Cardiac muscle cell (in vitro differentiated cells and primary cell): ENCODE data around the gene DEK. TPM values are rescaled to one million over a fixed set of nuclear protein-coding genes. Genes with fewer than 3 reads are reported as not detected.

Experiments
- DNase-seq, 2 donors: peaks; one replicate each; pipeline versions ENCODE4 v3.0.0 to v3.0.0-alpha.2; 2010 to 2017; ENCODE audit warnings: low read depth in 1 of 2, low spot score in 1 of 2
- H3K27ac ChIP-seq: fragments of 200-600 bp; sonication (generic); 2 replicates; pipeline ENCODE4 v1.5.1; 2016
- H3K27me3 ChIP-seq: fragments of 200-600 bp; sonication (generic); 2 replicates; pipeline ENCODE4 v1.6.0; 2016; ENCODE audit warnings: control low read depth
- H3K36me3 ChIP-seq: fragments of 200-600 bp; sonication (generic); 2 replicates; pipeline ENCODE4 v1.5.1; 2016; ENCODE audit warnings: control low read depth
- H3K4me1 ChIP-seq: fragments of 200-600 bp; sonication (generic); 2 replicates; pipeline ENCODE4 v1.8.1; 2017; ENCODE audit warnings: low read depth, mild to moderate bottlenecking, mixed run types
- H3K4me3 ChIP-seq: fragments of 200-600 bp; sonication (generic); 2 replicates; pipeline ENCODE4 v1.5.1; 2016; ENCODE audit warnings: mild to moderate bottlenecking
- H3K9me3 ChIP-seq: fragments of 200-600 bp; sonication (generic); 2 replicates; pipeline ENCODE4 v1.5.1; 2017; ENCODE audit warnings: low read depth, mild to moderate bottlenecking, control low read depth
- polyA plus RNA-seq: library from polyadenylated mRNA; unstranded; fragments of >200 nt; fragmentation: Nextera tagmentation; extraction: Ambion mirVana; gene quantifications from 2 replicates; pipeline ENCODE4 v1.2.1, GENCODE V29; 2016
- total RNA-seq: library from RNA; depleted of rRNA; stranded (reverse); fragments of >200 nt; gene quantifications from 2 replicates; pipeline ENCODE4 v1.2.3, GENCODE V29; 2016
- TF ChIP-seq, protein P1 (sequence below): IDR thresholded peaks from 2 replicates; pipeline ENCODE4 v1.5.1; 2012; ENCODE audit warnings: low read depth, mild to moderate bottlenecking, low read length

DEK gene
- total and polyA plus RNA-seq, 2 experiments from 2014 or later = 80.8 to 128 TPM

DNA sequence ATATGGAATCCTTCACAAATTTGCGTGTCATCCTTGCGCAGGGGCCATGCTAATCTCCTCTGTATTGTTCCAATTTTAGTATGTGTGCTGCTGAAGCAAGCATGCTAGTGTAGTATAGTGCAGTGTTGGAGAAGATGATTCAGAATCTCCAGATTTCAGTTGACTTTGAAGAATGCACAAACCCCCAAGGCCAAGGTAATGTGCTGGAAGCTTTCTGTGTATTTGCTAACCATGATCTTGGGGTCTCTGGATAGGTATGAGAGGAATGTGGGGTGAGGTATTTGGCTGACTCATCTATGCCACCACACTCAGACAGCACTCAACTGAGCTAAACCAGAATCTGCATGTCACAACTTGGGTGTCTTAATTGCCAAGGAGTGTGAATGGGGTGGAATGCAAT, 42.6 kb upstream of the DEK start:
- no peaks in the 10 kb centered on the region for H3K9me3 ChIP-seq
- H3K4me3 ChIP-seq = no peak overlapping the region
- peak; percentile 5 to 19 for DNase-seq
- TF ChIP-seq, protein P1, sequence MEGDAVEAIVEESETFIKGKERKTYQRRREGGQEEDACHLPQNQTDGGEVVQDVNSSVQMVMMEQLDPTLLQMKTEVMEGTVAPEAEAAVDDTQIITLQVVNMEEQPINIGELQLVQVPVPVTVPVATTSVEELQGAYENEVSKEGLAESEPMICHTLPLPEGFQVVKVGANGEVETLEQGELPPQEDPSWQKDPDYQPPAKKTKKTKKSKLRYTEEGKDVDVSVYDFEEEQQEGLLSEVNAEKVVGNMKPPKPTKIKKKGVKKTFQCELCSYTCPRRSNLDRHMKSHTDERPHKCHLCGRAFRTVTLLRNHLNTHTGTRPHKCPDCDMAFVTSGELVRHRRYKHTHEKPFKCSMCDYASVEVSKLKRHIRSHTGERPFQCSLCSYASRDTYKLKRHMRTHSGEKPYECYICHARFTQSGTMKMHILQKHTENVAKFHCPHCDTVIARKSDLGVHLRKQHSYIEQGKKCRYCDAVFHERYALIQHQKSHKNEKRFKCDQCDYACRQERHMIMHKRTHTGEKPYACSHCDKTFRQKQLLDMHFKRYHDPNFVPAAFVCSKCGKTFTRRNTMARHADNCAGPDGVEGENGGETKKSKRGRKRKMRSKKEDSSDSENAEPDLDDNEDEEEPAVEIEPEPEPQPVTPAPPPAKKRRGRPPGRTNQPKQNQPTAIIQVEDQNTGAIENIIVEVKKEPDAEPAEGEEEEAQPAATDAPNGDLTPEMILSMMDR = no peak
- no peaks in the 10 kb centered on the region for H3K27me3 ChIP-seq
- H3K27ac ChIP-seq = peak overlapping the region; percentile 23
- peaks cover 16% of the 10 kb centered on the region for H3K4me1 ChIP-seq
- no peaks in the 10 kb centered on the region for H3K36me3 ChIP-seq

GRCh38 chr6:18302561-18303439, 38.5 kb upstream of the DEK start:
- no peaks in the 10 kb centered on the region for H3K27me3 ChIP-seq
- H3K4me1 ChIP-seq = peaks cover 16% of the 10 kb centered on the region
- H3K4me3 ChIP-seq = no peak overlapping the region
- H3K9me3 ChIP-seq = no peaks in the 10 kb centered on the region
- DNase-seq = peak in 1 of 2 donors; percentile 29
- TF ChIP-seq, protein P1 = no peak
- H3K27ac ChIP-seq = no peak overlapping the region
- H3K36me3 ChIP-seq = no peaks in the 10 kb centered on the region

DNA sequence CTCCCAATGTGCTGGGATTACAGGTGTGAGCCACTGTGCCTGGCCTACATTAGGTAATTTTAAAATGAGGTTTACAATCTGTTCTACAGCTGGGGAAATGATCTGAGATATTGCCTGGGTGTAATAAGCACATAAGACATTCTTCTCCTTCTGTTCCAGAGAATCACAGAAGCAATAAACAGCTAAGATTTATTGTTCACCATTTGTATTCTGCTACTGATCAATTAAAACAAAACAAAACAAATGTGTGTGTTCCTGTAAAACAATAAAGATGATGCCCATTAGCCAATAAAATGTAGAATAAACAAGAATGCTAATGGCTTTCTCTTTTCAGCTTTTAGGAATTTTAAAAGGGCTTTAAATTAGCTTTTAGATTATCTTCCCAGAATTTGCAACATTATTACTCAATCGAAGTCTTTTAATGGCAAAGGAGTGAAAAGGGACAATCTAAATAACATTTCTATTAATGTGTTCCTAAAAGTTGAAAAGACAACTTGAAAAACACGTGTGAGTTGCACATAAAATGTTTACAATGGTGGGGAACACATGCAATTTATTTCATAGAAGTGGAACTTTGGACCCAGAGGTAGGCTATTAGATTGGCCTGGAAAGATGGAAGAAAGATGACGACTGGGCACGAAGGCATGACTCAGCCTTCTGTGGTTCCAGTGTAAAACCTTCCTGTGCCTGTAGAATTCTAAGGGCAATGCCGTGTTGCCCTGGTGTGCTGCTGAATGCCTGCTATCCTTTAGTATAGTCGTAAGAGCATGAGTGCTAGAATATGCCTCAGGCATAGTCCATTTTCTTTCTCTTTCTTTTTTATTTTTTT, 29.0 kb upstream of the DEK start:
- TF ChIP-seq, protein P1 = no peak
- Histone ChIP-seq H3K4me1 (no peaks in the 10 kb centered on the region), H3K9me3 (no peaks in the 10 kb centered on the region), H3K4me3 (no peak overlapping the region), H3K27ac (no peak overlapping the region), H3K27me3 (no peaks in the 10 kb centered on the region), H3K36me3 (no peaks in the 10 kb centered on the region)
- DNase-seq = peak in 1 of 2 donors; percentile 2

GRCh38 chr6:18289283-18289682, 25.0 kb upstream of the DEK start:
- H3K27ac ChIP-seq = no peak overlapping the region

DNA sequence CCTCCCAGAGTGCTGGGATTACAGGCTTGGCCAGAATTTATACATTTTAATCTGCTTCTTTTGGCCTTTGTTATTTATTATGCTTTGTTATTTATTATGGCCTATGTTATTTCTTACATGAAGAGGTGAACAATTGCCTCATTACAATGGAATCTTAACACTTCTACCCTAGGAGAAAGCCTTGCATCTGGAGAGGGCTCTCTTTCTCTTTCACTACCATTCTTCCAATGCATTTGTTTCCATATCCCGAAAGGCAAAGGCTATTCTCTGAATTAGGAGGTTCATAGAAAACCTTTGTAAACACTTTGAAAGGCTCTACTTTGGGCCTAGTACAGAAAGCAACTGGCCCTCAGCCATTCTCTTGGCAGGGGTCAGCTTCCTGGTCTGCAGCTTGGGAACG, 19.9 kb upstream of the DEK start:
- no peak for DNase-seq
- Histone ChIP-seq H3K9me3 (no peaks in the 10 kb centered on the region), H3K27ac (no peak overlapping the region), H3K4me3 (no peak overlapping the region), H3K4me1 (no peaks in the 10 kb centered on the region), H3K36me3 (no peaks in the 10 kb centered on the region), H3K27me3 (peaks cover 17% of the 10 kb centered on the region)
- TF ChIP-seq, protein P1 = no peak

More at GRCh38 chr6:18289283-18289682, 25.0 kb upstream of the DEK start:
- Histone ChIP-seq H3K27me3 (no peaks in the 10 kb centered on the region), H3K9me3 (no peaks in the 10 kb centered on the region), H3K4me1 (no peaks in the 10 kb centered on the region), H3K4me3 (no peak overlapping the region), H3K36me3 (no peaks in the 10 kb centered on the region)
- TF ChIP-seq, protein P1 = no peak
- DNase-seq = no peak
